HEK293T (cell line): ENCODE measurements around the gene PNMA8B.

Experiments used
- FOXM1 ChIP-seq: fragments of 450-650 bp; IDR thresholded peaks from 2 replicates; pipeline ENCODE4 v1.6.1; 2017; ENCODE audit warnings: mild to moderate bottlenecking, borderline replicate concordance
- NFRKB ChIP-seq: fragments of 450-650 bp; IDR thresholded peaks from 2 replicates; pipeline ENCODE4 v1.6.1; 2016; ENCODE audit warnings: mild to moderate bottlenecking, moderate library complexity
- PKNOX1 ChIP-seq: fragments of 450-650 bp; IDR thresholded peaks from 2 replicates; pipeline ENCODE4 v1.6.1; 2016
- SP1 ChIP-seq: fragments of 450-650 bp; IDR thresholded peaks from 2 replicates; pipeline ENCODE4 v1.6.1; 2017

- no peak for TF ChIP-seq NFRKB
- TF ChIP-seq SP1 = no peak
- TF ChIP-seq FOXM1 = no peak
- TF ChIP-seq PKNOX1 = no peak
Measured at GRCh38 chr19:46488551-46488950, 7.1 kb downstream of the PNMA8B start.
